H1 (cell line): ENCODE measurements around the gene TNRC6A.

Experiments
- CTCF ChIP-seq, 3 experiments: IDR thresholded peaks; 1 replicate in 2 of 3; 2 replicates in 1 of 3; pipeline versions ENCODE4 v1.5.1 to v1.6.1; 2011; ENCODE audit warnings: low read length in 3 of 3, mild to moderate bottlenecking in 3 of 3, inconsistent platforms in 2 of 3, low read depth in 1 of 3, moderate library complexity in 1 of 3; ENCODE audit not compliant: insufficient read depth in 1 of 3; ENCODE audit errors: control extremely low read depth in 1 of 3
- EGR1 ChIP-seq: IDR thresholded peaks from 2 replicates; pipeline ENCODE4 v1.6.1; 2011; ENCODE audit warnings: low read depth, low read length, borderline replicate concordance
- KDM1A ChIP-seq: fragments of 200-600, 300-600 bp; sonication (generic); IDR thresholded peaks from 2 replicates; pipeline ENCODE4 v1.7.1; 2016; ENCODE audit warnings: mild to moderate bottlenecking, low read length, borderline replicate concordance
- MAFK ChIP-seq: IDR thresholded peaks from 2 replicates; pipeline ENCODE4 v1.6.1; 2012; ENCODE audit warnings: low read depth, mild to moderate bottlenecking, improper control_type of control experiment, low read length
- RNF2 ChIP-seq: fragments of 200-900, 300-1000 bp; sonication (generic); IDR thresholded peaks from 2 replicates; pipeline ENCODE4 v1.7.1; 2016; ENCODE audit warnings: borderline replicate concordance, low read depth, mild to moderate bottlenecking, antibody characterized with exemption, low read length; ENCODE audit not compliant: poor library complexity, severe bottlenecking; ENCODE audit errors: missing control alignments
- SIN3A ChIP-seq, 2 experiments: IDR thresholded peaks in 1 of 2; conservative IDR thresholded peaks in 1 of 2; 2 replicates each; pipeline ENCODE4 v1.6.1; 2011 to 2012; ENCODE audit warnings: low read length in 2 of 2, improper control_type of control experiment in 1 of 2, low read depth in 1 of 2, mild to moderate bottlenecking in 1 of 2

GRCh38 chr16:24825696-24826095 is 96.2 kb downstream of the TNRC6A start:
- TF ChIP-seq CTCF (IDR thresholded peaks at IDR 0.05; ENCODE audit: control extremely low read depth in 1 of 3, insufficient read depth in 1 of 3, low read depth in 1 of 3, low read length in 3 of 3) (no peak), RNF2 (no peak), SIN3A (conservative IDR thresholded peaks at IDR 0.05 in 1 of 2, IDR thresholded peaks at IDR 0.05 in 1 of 2; ENCODE audit: low read depth in 1 of 2, low read length in 2 of 2) (no peak), MAFK (no peak), EGR1 (no peak), KDM1A (no peak)
